GM12892 (cell line): ENCODE measurements around the gene MVD.
A peak's percentile ranks its signal among the peaks of the same experiment; 100 is the strongest.

ENCODE experiments used
- POLR2A ChIP-seq: IDR thresholded peaks from 2 replicates; pipeline ENCODE4 v1.6.1; 2011; ENCODE audit warnings: low read depth, low read length, control low read depth
- POLR2AphosphoS5 ChIP-seq: IDR thresholded peaks from 2 replicates; pipeline ENCODE4 v1.6.1; 2011; ENCODE audit warnings: low read depth, low read length, control low read depth
- TAF1 ChIP-seq: IDR thresholded peaks from 2 replicates; pipeline ENCODE4 v1.6.1; 2011; ENCODE audit warnings: low read depth, mild to moderate bottlenecking, control low read depth, low read length, borderline replicate concordance

DNA sequence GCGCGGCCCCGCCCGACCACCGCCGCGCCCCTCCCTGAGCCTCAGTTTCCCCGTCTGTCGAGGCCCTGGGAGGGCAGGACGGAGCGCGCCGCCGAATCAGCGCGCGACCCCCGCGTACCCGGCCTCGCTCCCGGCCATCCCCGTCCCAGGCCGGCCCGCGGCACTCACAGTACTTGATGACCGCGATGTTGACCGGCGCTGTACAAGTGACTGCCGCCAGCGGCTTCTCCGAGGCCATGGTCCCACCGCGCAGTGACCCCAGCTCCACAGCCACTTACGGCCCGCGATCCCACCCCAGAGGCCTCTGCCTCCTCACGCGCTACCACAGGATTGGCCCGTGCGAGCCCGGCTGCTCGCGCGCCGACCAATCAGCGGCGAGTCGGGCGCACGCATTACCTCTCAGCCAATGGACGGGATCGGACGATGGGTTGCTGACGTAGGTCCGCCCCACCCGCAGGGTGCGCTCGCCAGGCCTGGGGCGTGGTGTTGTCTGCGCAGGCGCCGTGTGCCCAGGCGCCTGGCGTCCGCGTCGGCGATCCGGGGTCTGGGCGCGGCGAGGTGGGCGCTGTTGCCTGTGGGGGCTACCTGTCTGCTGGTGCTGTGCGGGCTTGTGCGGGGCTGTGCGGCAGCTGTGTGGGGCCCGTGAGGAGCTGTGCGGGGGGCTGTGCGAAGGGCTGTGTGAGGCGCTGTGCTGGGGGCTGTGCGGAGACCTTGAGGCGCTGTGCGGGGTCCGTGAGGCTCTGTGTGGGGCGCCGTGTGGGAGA lies at the start of gene MVD:
- peak; percentile 88 for TF ChIP-seq POLR2A
- TF ChIP-seq TAF1 = peak; percentile 65
- peak; percentile 80 for TF ChIP-seq POLR2AphosphoS5
